Endometrial microvascular endothelial cells (primary cell): ENCODE measurements around the gene MYH3. TPM values are rescaled to one million over a fixed set of nuclear protein-coding genes. Genes with fewer than 3 reads are reported as not detected.

Source experiments
- in situ Hi-C: cut with HindIII; loops from 2 replicates; pipeline ENCODE4 v1.10.0; 2017; ENCODE audit warnings: low sequenced_read_pairs, low pct_unique_long_range_greater_than_20kb; ENCODE audit errors: inconsistent ontology term
- total RNA-seq: library from RNA; depleted of rRNA; stranded (reverse); fragments of >200 nt; gene quantifications from one replicate; pipeline ENCODE4 v1.2.3, GENCODE V29; 2015; ENCODE audit errors: inconsistent ontology term

The MYH3 gene
- total RNA-seq, 1 donor from 2014 or later: 0.09 TPM

DNA sequence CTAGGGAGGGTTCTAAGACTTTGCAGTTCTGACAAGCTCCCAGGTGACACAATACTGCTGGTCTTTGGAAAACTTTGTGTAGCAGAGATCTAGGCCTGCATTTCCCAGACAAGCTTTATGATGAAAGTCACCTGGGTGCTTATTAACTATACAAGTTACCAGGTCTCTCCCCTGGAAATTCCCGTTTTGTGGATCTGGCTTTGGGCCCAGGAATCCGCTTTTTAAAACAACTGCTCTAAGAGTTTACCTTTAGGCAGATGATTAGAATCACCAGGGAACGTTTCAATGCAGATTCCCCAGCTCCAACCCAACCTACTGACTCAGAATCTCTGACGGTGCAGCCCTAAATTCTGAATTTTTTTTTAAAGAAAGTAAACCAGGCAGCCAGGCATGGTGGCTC lies 36.3 kb downstream of the MYH3 start:
- in situ Hi-C loops: no loop called here

DNA sequence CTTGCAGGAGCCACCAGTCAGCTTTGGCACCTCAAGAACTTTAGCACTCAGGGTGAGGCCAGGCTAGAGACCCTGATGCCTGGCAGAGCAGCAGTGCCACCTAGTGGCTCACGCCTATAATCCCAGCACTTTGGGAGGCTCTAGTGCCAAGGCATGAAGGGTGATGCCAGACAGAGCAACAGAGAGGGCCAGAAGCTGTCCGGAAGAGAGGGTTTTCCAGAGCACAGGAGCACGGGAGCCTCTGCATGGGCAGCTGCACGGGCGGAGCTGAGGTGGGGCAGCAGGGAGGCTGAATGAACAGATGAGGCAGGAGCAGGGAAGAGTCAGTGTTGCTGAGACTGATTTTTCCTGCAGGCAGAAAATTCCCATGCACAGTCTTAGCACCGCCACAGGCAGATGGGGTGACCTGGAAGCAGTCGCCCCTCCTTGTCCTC lies 38.9 kb downstream of the MYH3 start:
- in situ Hi-C loops: no loop called here

DNA sequence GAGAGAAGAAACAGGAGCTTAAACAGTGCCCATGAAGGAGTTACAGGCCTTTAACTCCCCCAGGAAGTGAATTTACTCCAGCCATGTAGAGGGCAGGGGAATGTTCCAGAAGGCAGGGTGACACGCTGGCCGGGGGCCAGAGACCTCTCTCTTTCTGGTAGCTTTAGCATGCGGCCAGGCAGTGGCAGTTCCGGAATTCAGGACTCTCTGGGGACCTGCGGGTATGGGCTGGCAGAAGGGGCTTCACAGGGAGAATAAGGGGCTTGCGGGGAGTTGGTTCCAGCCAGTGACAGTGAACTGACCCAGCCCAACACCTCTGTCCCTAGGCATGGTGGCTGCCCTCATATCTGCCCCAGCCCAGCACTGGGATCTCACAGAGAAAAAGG lies 40.0 kb downstream of the MYH3 start:
- in situ Hi-C loops: no loop called here

DNA sequence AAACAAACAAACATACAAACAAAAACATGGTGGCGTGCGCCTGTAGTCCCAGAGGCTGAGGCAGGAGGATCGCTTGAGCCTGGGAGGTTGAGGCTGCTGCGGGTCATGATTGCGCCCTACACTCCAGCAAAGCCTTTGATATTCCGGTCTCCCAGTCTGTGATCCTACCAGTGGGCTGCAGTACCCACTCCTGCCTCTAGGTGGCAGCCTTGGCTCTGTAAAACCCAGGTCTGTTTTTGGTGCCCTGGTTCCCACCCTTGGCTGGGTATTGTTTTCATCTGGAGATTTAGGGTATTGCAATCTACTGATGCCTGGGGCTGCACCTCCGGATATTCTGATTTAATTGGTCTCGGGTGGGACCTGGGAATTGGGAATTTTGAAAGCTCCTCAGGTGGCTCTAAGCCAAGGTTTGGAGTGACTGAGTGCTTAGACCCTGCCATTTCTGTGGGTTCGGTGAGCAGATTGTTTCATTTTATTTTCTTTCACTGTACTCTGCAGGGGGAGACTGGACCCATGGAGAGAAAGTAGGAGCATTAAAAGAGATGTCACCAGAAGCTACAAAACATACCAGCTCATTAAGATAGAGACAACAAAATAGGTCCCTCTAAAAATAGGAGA lies 40.5 kb downstream of the MYH3 start:
- in situ Hi-C loops: no loop called here

DNA sequence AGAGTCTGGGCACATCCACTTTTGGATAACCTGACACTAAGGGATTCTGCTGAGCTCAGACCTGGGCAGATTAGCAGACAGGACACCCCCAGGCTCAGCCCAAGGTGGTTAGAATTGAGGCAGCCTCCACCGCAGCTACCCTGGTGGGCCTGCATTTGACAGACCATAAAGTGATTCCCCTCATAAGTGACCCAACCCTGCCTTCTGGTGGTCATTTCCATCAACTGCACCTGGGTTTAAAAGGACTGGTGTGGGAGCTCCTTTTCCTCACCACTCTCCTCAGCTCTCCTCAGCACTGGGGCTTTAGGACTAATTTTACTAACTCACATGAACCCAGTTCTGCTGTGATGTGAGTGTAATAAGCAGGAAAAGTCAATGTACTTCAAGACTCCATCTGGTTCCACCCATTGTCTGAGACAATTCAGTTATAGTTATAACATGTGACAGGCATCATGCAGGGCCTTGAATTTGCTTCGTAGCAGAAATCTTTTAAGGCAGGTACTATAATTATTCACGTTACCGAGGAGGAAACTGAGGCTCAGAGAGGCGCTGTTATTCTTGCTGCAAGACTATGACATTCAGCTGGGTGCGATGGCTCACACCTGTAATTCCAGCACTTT lies 42.5 kb downstream of the MYH3 start:
- in situ Hi-C loops: no loop called here

DNA sequence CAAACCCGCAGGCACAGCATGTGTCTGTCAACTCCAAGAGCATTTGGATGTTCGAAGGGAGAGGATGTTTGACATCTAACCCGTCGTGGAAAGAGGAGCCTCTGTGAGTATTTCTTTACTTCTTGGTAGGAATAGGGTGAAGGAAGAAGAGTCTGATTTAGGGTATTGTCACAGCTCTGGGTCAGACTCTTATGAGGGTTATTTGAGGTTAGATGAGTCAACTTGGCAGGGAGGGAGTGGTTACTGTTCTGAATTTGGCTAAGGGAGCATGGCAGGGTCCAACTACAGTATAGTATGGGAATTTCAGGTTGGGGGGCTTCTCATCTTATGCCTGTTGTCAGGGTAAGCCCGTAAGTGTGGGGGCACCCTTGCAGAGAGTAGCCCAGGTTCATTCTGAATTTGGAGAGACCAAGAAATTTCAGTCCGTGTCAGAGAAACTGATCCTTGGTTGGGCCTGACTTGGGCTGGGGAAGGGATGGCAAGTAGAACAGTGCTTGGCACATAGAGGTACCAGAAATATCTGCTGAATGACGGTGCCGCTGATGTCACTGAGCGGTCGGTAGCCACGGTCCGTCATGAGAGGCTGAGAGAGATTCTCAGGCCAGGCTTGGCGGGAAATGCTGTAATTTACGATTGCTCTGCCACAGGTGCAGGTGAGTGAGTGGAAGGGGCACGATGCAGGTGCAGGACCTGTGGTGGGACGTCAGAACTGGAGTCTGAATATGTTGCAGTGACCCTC lies 43.2 kb downstream of the MYH3 start:
- in situ Hi-C loops: no loop called here

DNA sequence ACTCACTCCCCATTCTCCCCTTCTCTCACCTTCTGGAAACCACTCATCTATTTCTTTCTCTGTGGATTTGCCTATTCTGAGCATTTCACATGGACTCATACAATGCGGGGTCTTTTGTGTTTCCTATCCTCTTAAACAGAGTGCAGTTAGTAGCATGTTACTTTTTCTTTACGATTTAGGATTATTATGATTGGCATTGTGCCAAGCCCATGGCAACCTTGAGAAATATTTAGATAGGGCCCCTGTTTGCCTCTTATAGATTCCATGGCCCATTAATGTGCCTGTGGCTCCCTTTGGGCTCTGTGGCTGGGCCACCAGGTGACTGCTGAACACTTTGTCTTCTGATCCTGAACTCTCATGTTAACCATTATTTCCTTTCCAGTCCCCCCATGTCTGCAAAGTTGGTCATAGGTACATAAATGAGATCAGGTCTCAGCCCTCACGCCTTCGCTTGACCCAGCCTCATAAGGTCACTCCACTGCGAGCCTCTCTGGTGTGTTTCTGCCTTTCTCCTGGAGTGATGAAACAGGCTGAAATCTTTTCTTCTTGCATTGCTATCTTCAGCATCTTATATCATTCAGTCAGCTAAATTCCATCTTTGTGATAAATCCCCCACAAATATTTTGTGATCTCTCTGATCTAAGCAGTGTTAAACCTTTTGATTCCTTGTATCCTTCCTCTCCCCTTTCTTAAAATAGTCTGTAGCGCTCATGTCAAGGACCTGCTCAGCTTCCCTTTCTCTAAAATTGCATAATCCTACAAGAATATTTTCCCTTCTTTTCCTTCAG lies 44.0 kb downstream of the MYH3 start:
- in situ Hi-C loops: no loop called here

DNA sequence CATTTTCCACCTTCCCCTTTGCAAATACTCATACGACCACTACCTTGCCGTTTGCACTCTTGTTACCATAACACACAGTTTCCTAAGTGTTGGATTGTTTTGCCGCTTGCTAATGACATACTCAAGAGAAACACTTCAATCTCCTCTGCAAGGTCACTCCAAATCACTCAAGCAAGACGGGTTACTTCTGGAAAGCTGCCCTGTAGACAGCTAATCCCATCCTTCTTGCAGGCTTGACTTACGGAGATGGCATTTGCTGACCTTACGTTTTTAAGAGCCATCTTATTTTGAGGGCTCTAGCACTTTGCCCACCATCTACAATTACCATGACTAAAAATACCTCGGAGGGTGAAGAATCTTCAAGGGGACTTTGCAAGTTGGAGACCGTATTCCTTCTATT lies 46.2 kb downstream of the MYH3 start:
- in situ Hi-C loops: no loop called here

DNA sequence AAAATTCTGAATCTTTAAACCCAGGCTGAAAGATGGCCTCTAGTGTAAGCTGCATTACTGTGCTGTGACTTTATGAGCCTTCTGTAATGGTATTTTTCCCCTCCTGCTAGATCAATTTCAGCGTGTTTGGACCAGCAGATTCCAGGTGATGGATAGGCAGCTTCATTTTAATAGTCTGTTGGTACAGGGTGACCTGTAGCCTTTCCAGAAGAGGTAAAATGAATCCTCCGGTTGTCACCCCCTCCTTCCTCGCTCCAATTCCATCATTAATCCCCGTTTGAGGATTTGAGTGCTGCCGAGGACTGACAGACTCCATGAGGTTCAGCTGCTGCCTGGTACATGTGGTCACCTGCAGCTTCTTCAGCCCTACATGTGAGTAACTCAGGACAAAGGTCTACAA lies 48.9 kb downstream of the MYH3 start:
- in situ Hi-C loops: no loop called here

DNA sequence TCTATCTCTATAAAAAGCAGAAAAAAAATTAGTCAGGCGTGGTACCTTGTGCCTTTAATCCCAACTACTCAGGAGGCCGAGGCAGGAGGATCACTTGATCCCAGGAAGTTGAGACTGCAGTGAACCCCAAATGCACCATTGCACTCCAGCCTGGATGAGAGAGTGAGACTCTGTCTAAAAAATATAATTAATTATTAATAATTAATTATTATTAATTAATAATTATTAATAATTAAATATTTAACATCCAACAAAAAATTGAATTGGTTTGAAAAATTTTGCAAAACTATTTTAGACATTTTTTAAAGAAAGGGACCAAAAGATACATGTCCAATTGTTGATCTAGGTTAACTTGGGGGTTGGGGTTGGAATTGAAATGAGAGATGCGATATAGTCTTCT lies 51.0 kb downstream of the MYH3 start:
- in situ Hi-C loops: no loop called here

DNA sequence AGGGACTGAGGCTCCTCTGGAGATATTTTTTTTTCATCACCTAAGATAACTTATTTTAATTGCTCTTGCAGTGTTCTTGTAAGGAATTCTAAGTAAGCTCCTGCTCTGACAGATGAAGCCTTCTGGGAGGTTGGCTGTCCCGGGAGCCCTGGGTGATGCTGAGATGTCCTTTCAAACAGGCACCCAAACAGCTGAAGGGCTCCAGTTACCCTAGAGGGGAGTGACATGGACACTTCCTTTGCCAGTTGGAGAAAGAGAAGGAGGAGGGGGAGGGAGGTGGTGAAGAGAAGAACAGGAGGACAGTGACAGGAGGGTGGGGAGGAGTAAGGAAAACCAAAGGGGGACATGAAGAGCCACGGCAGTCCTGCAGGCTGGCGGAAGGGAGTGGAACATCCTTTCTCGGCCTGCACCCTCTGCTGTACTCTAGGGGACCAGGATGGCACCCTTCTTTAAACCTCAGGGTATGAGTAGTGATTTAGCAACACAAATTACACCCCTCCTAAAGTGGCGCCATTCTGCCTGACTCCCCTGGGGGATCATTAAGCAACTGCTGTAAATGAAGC lies 51.8 kb downstream of the MYH3 start:
- in situ Hi-C loops: no loop called here

DNA sequence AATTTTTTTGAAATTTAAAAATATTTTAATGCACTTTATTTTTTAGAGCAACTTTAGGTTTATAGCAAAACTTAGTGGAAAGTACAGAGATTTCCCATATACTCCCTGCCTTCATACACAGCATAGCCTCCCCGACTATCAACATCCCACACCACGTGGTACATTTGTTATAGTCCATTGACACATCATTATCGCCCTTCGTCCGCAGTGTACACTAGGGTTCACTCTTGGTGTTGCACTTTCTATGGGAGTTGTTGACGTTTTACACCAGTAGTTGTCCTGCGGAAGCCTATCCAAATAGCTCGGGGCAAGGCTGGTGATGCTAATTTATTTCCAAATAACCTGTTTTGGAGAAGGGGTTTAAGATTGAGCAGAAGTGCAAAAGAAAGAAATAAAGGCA lies 52.6 kb downstream of the MYH3 start:
- in situ Hi-C loops: no loop called here

DNA sequence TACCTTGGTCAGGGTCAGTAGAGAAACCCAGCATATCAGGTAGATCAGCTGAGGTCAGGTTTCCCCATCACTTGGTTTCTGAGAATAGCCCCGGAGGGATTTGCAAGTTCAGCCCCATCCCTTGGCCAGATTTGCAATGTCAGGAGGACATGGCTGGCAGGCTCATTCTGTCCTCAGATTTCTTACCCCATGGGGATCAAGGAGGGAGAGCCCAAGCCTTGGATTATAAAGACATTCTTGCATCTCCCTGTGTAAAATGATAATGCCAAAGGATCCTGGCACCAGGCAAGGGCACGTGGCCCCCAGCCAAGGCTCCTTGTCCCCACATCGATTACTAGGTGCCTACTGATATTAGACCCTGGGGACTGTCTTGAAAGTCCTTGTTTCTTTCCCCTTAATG lies 53.2 kb downstream of the MYH3 start:
- in situ Hi-C loops: no loop called here

DNA sequence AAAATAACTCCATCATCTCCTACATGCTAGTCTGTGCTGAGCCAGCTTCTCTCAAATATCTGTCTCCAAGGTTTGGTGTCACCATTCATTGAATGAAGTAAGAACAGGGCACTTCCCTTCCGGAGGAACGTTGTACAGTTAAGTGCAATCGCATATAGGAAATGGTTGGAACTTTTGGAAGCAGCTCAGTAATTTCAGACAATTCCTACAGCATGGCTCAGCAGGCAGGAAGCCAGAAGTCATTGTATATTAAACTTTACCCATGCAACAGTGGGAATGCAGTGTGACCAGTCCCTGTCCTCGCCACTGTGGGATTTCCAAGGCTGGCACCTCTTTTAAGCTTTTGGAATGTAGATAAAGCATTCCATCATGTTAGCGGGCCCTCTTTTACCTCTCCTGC lies 56.5 kb downstream of the MYH3 start:
- in situ Hi-C loops: no loop called here

DNA sequence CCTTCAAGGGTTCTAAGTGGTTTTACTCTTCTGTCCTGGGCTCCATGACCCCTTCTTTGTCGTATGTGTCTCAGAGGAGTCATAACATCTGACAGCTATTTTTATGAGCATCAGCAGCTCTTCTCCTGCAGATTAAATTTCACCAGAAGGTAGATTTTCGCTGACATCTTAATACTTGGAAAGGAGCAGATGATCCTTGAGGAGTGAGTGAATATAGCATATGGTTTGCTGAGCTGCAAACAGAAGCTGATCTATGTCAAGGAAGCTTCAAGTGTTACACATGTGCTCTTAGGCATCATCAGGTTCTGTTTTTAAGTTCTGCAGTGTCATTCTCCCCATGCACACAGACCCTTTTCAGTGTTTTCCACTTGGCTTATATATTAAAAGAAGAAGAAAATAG lies 58.5 kb downstream of the MYH3 start:
- in situ Hi-C loops: no loop called here

DNA sequence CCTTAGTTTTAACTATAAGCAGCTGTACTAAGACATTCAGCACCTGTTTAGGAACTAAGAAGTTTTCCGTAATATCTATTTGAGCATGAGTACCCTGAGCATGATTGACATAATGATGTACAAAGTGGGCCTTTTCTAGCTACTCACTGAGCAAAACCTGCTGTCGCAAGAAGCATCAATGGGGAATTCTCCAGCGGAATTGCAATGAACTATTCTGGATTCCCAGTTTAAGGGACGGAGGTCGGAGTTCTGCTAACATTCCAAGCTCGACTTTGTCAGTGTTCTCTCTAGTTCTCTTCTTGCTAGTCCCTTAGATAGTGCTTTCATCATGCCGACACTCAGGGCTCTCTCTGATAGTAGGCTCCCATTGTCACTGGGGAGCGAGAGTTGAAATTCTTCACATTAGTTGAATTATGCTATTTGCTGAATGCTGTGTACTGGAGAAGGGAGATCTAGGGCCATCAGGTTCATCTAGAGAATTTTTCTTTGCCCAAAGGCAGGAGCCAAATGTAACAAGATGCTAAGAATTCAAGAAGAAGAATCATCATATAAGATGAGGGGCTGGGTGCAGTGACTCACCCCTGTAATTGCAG lies 67.5 kb downstream of the MYH3 start:
- in situ Hi-C loops: no loop called here

DNA sequence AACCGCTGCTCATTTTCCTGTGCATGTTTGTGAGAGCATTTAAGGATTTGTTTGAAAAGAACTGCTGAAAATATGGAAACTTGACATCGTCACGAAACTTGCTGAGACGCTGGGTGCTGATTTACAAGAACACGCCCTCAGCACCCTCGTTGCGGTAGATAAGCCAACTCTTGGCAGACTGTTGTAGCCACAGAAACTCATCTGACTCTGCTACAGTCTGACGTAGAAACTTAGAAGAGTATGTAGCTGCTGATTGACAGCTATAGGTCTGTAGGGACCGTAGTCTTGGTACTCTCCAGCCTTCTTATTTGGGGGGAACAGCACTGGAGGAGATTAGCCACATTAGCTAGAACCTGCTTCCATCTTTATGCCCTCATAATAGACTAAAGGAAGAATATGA lies 71.6 kb downstream of the MYH3 start:
- in situ Hi-C loops: no loop called here

DNA sequence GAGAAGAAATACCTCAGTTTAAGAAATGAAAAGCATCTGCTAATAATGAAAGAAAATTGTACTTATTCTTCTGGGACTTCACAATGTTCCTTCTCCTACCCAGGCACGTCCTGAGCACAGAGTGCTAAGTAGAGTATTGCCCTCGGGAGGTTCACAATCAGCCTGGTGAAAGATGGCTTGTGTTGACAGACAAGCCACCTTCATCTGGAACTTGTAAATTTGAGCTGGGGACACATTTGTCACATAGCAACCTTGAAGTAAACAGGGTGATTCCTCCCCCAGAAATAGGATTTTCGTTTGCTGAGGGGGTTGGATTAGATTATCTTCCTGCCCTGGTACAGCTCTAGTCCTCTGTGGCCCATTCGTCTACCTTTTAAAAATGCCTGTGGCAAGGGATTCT lies 73.3 kb downstream of the MYH3 start:
- in situ Hi-C loops: no loop called here

DNA sequence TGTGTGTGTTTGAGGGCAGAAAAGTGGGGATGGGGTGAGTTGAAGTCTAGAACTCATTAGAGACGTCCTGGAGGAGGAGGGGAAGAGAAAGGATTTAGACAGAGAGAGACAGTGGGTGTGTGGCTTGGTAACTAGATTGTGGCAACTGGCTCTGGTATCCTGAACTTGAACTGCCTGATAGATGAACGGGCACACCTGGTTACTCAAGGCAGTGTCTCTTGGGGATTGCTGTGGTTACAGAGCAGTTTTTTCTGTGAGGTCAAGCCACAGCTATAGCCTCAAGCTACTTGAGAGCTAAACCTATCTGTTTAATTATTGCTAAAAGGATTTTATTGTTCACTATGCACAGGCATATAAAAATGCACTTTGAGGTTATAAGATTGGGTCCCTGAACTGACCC lies 77.8 kb downstream of the MYH3 start:
- in situ Hi-C loops: no loop called here
